ENCODE measurements around the gene KMT2E.
"Not testable (repeated sequence)": the region's sequence is repeated elsewhere in the genome, so short reads cannot be mapped to it uniquely, and the experiment has no call there.

The KMT2E gene

GRCh38 chr7:105027176-105027853 is 13.3 kb downstream of the KMT2E start:
- no peak for DNase-seq

- DNase-seq = no peak
Observed at GRCh38 chr7:105028004-105028403, 14.0 kb downstream of the KMT2E start.

- DNase-seq = not testable (repeated sequence)
Observed at GRCh38 chr7:105028941-105029340, 14.9 kb downstream of the KMT2E start.

GRCh38 chr7:105030447-105030846 is 16.4 kb downstream of the KMT2E start:
- DNase-seq = no peak

- DNase-seq = no peak
Observed at GRCh38 chr7:105032553-105033214, 18.7 kb downstream of the KMT2E start.

GRCh38 chr7:105035349-105035748 is 21.3 kb downstream of the KMT2E start:
- DNase-seq = no peak

- DNase-seq = no peak
Observed at GRCh38 chr7:105036217-105037168, 22.5 kb downstream of the KMT2E start.

- no peak for DNase-seq
Observed at GRCh38 chr7:105037319-105037718, 23.3 kb downstream of the KMT2E start.

GRCh38 chr7:105044449-105045070 is 30.6 kb downstream of the KMT2E start:
- no peak for DNase-seq

- no peak for DNase-seq
Observed at GRCh38 chr7:105046414-105046813, 32.4 kb downstream of the KMT2E start.

GRCh38 chr7:105047932-105048331 is 33.9 kb downstream of the KMT2E start:
- DNase-seq = no peak

GRCh38 chr7:105050493-105050892 is 36.5 kb downstream of the KMT2E start:
- DNase-seq = no peak

- not testable (repeated sequence) for DNase-seq
Observed at GRCh38 chr7:105050899-105051298, 36.9 kb downstream of the KMT2E start.

GRCh38 chr7:105055084-105055483 is 41.1 kb downstream of the KMT2E start:
- DNase-seq = no peak

GRCh38 chr7:105055621-105056020 is 41.6 kb downstream of the KMT2E start:
- no peak for DNase-seq

GRCh38 chr7:105057472-105057871 is 43.5 kb downstream of the KMT2E start:
- DNase-seq = no peak

- no peak for DNase-seq
Observed at GRCh38 chr7:105060437-105060836, 46.4 kb downstream of the KMT2E start.

GRCh38 chr7:105060923-105061322 is 46.9 kb downstream of the KMT2E start:
- DNase-seq = no peak

- no peak for DNase-seq
Observed at GRCh38 chr7:105065104-105065503, 51.1 kb downstream of the KMT2E start.

- no peak for DNase-seq
Observed at GRCh38 chr7:105067691-105068090, 53.7 kb downstream of the KMT2E start.

- no peak for DNase-seq
Observed at GRCh38 chr7:105068886-105069285, 54.9 kb downstream of the KMT2E start.

GRCh38 chr7:105073143-105073542 is 59.1 kb downstream of the KMT2E start:
- no peak for DNase-seq

GRCh38 chr7:105079348-105079747 is 65.3 kb downstream of the KMT2E start:
- DNase-seq = no peak
